K562 (cell line): ENCODE data around the gene MTPN. TPM values are rescaled to one million over a fixed set of nuclear protein-coding genes. Genes with fewer than 3 reads are reported as not detected.

ENCODE experiments used
- ELF1 ChIP-seq: fragments of 200-800 bp; sonication (Bioruptor generic); IDR thresholded peaks from 2 replicates; pipeline ENCODE4 v1.6.1; 2016; ENCODE audit warnings: missing genetic modification characterization, missing compliant biosample characterization
- ELF4 ChIP-seq: fragments of 450-650 bp; formaldehyde crosslinking; IDR thresholded peaks from 2 replicates; pipeline ENCODE4 v1.4.0; 2022; ENCODE audit warnings: missing genetic modification characterization
- ETV6 ChIP-seq, 3 experiments: fragments of 150-350 bp in 1 of 3; sonication (generic) in 1 of 3; formaldehyde crosslinking in 1 of 3; IDR thresholded peaks; 2 replicates each; pipeline versions ENCODE4 v1.6.1 to v1.8.0; 2014 to 2022; ENCODE audit warnings: borderline replicate concordance in 2 of 3, low read depth in 2 of 3, antibody characterized with exemption in 1 of 3, low read length in 1 of 3, mild to moderate bottlenecking in 1 of 3, missing genetic modification reagents in 1 of 3
- FOSL1 ChIP-seq: fragments of 200-800 bp; sonication (Bioruptor generic); conservative IDR thresholded peaks from 2 replicates; pipeline ENCODE4 v1.6.1; 2016; ENCODE audit warnings: missing genetic modification characterization, missing compliant biosample characterization
- FOXO4 ChIP-seq: fragments of 450-650 bp; formaldehyde crosslinking; IDR thresholded peaks from 2 replicates; pipeline ENCODE4 v1.4.0; 2020; ENCODE audit warnings: mild to moderate bottlenecking, moderate library complexity
- HDAC1 ChIP-seq, 2 experiments: fragments of 450-650 bp; IDR thresholded peaks; 2 replicates each; pipeline ENCODE4 v1.6.1; 2016 to 2017; ENCODE audit warnings: inconsistent platforms in 1 of 2, mild to moderate bottlenecking in 1 of 2, moderate library complexity in 1 of 2
- HDAC2 ChIP-seq: fragments of 450-650 bp; IDR thresholded peaks from 2 replicates; pipeline ENCODE4 v1.6.1; 2016; ENCODE audit warnings: mild to moderate bottlenecking
- MCM5 ChIP-seq: fragments of 450-650 bp; IDR thresholded peaks from 2 replicates; pipeline ENCODE4 v1.6.1; 2016; ENCODE audit warnings: low read depth
- NCOA2 ChIP-seq, 2 experiments: fragments of 450-650 bp; IDR thresholded peaks; 2 replicates each; pipeline ENCODE4 v1.6.1; 2018; ENCODE audit warnings: mild to moderate bottlenecking in 2 of 2, moderate library complexity in 1 of 2; ENCODE audit not compliant: partially characterized antibody in 2 of 2
- NFE2L1 ChIP-seq: fragments of 450-650 bp; IDR thresholded peaks from 2 replicates; pipeline ENCODE4 v1.6.1; 2016; ENCODE audit warnings: missing genetic modification characterization, low read depth, mild to moderate bottlenecking, missing compliant biosample characterization, moderate library complexity, borderline replicate concordance
- RBM17 ChIP-seq: fragments of 200-400 bp; formaldehyde crosslinking; IDR thresholded peaks from 2 replicates; pipeline ENCODE4 v1.6.1; 2017; ENCODE audit warnings: low read depth, mild to moderate bottlenecking, low read length, borderline replicate concordance
- SAP30 ChIP-seq: fragments of 200-600 bp; sonication (generic); IDR thresholded peaks from 2 replicates; pipeline ENCODE4 v1.6.1; 2012; ENCODE audit warnings: borderline replicate concordance, low read depth, mild to moderate bottlenecking, moderate library complexity, low read length, control low read depth, inconsistent platforms; ENCODE audit not compliant: insufficient read depth, poor library complexity, severe bottlenecking
- SMC3 ChIP-seq: conservative IDR thresholded peaks from 2 replicates; pipeline ENCODE4 v1.6.1; 2011; ENCODE audit warnings: low read depth, low read length, improper control_type of control experiment; ENCODE audit not compliant: insufficient read depth
- TCFL5 ChIP-seq: fragments of 250-450 bp; sonication (Bioruptor Pico); conservative IDR thresholded peaks from 2 replicates; pipeline ENCODE4 v1.6.1; 2021; ENCODE audit warnings: mild to moderate bottlenecking, moderate library complexity, matching md5 sums
- TFAP4 ChIP-seq: sonication (generic); formaldehyde crosslinking; IDR thresholded peaks from 2 replicates; pipeline ENCODE4 v1.8.0; 2022; ENCODE audit warnings: missing genetic modification reagents, mild to moderate bottlenecking, moderate library complexity, borderline replicate concordance
- THAP7 ChIP-seq: fragments of 250-450 bp; sonication (Bioruptor Pico); IDR thresholded peaks from 2 replicates; pipeline ENCODE4 v1.5.0; 2021
- TRIM24 ChIP-seq, 2 experiments: fragments of 450-650 bp; IDR thresholded peaks; 2 replicates each; pipeline ENCODE4 v1.6.1; 2016
- UBTF ChIP-seq, 2 experiments: IDR thresholded peaks; 2 replicates each; pipeline ENCODE4 v1.6.1; 2012; ENCODE audit warnings: improper control_type of control experiment in 2 of 2, low read depth in 2 of 2, low read length in 2 of 2, borderline replicate concordance in 1 of 2
- VEZF1 ChIP-seq: fragments of 200-800 bp; sonication (Bioruptor generic); IDR thresholded peaks from 2 replicates; pipeline ENCODE4 v1.6.1; 2017; ENCODE audit warnings: missing genetic modification characterization, missing compliant biosample characterization
- ZBTB17 ChIP-seq: fragments of 450-650 bp; formaldehyde crosslinking; IDR thresholded peaks from 2 replicates; pipeline ENCODE4 v1.4.0; 2020; ENCODE audit warnings: mild to moderate bottlenecking
- ZNF316 ChIP-seq: fragments of 450-650 bp; IDR thresholded peaks from 2 replicates; pipeline ENCODE4 v1.6.1; 2016
- polyA plus RNA-seq, 8 experiments: library from polyadenylated mRNA; depleted of rRNA in 4 of 8; stranded (reverse) in 5 of 8; unstranded in 3 of 8; fragments of >200 nt; fragmentation: Nextera tagmentation in 2 of 8; fragmentation: Illumina TruSeq in 1 of 8; extraction: Ambion mirVana in 2 of 8; extraction: Trizol in 1 of 8; gene quantifications; 2 replicates each; pipeline versions ENCODE4 v1.2.1 to v1.2.3, GENCODE V29; 2011 to 2014; ENCODE audit warnings: inconsistent platforms in 1 of 8, missing spikeins in 1 of 8
- total RNA-seq, 7 experiments: library from RNA; depleted of rRNA in 6 of 7; stranded (reverse); fragments of >200 nt in 6 of 7; fragmentation: Illumina TruSeq in 2 of 7; extraction: Trizol in 2 of 7; gene quantifications; 2 replicates each; pipeline versions ENCODE4 v1.2.1 to v1.2.3, GENCODE V29; 2011 to 2021; ENCODE audit warnings: low replicate concordance in 1 of 7

MTPN gene
- total and polyA plus RNA-seq, 9 of the 15 experiments (the other 6 are each of a cell fraction or from before 2014, with no cell fraction given) = 68.5 to 261 (median 156) TPM

GRCh38 chr7:135939261-135939812, 37.8 kb downstream of the MTPN start (continued):
- no peak for TF ChIP-seq TFAP4 (CRISPR knock-in tag)
- TF ChIP-seq ZBTB17 (CRISPR knock-in tag) = no peak
- TF ChIP-seq ELF1 = no peak
- TF ChIP-seq RBM17 = no peak
- peak in 1 of 2 experiments; percentile 67; a peak in 1 of 4 replicates for TF ChIP-seq HDAC1 (IDR thresholded peaks at IDR 0.05)
- no peak for TF ChIP-seq SMC3
- TF ChIP-seq TCFL5 (CRISPR knock-in tag) = no peak
- no peak for TF ChIP-seq SAP30
- TF ChIP-seq THAP7 = no peak
- TF ChIP-seq MCM5 = no peak
- peak; percentile 97 for TF ChIP-seq VEZF1 (CRISPR knock-in tag)
- no peak for TF ChIP-seq HDAC2
- TF ChIP-seq ELF4 (CRISPR knock-in tag) = no peak
- no peak for TF ChIP-seq NCOA2 (IDR thresholded peaks at IDR 0.05; ENCODE audit: partially characterized antibody in 2 of 2)
- no peak for TF ChIP-seq ZNF316
- no peak for TF ChIP-seq FOXO4
- TF ChIP-seq ETV6 (IDR thresholded peaks at IDR 0.05; ENCODE audit: borderline replicate concordance in 1 of 2, low read depth in 2 of 2, low read length in 1 of 2) = no peak
- TF ChIP-seq ETV6 (CRISPR knock-in tag; IDR thresholded peaks at IDR 0.05; ENCODE audit: borderline replicate concordance) = no peak
- 0 out of 4 replicates have a peak, but pooled peaks of 1 of the 2 experiments have one; percentile 32 for TF ChIP-seq TRIM24 (IDR thresholded peaks at IDR 0.05)
- TF ChIP-seq FOSL1 (tag) = 0 out of 2 replicates have a peak, but pooled peaks have one; percentile 20
- no peak for TF ChIP-seq NFE2L1 (tag)
- no peak for TF ChIP-seq UBTF (IDR thresholded peaks at IDR 0.05; ENCODE audit: borderline replicate concordance in 1 of 2, low read depth in 2 of 2, low read length in 2 of 2)
